ENCODE results near the gene UGT3A2. TPM values are rescaled to one million over a fixed set of nuclear protein-coding genes. Genes with fewer than 3 reads are reported as not detected.

Gene UGT3A2
- total RNA-seq, 1 experiment from 2014 or later: 13.7 TPM

DNA sequence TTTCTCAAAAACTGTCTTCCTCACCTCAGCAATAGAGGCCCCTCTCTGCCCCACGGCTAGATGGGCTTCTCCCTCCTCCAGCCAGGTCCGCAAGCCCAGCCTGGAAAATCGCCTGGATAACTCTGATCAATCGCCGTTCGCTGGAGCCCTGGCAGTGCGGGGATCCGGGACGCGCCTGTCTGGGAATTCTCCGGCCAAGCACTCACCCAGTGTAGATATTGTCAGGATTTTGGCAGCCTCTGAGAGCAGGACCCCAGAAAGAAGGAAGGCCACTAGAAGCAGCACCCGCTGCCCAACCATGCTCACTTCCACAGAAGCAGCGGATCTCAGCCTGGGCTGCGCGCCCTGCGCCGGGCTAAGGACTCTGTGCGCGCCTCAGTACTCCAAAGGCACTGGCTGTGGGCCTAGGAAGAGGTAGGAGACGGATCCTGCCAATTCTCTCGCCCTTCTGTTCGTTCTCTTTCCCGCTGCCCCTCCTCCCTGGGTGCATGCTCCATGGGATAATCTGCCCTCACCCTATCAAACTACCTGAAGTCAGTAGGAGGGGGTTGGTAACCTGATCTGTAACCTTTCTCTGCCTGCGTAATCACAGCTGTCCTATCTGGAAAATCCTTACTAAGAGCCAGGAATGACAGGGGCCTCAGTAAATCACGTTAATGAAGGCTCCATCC is 75.6 kb downstream of the UGT3A2 start, which contains the start of gene UGT3A1:
UGT3A1 (minus strand) TSS at position 450 of the 671 bp plus-strand sequence; CDS start at position 300, 150 bp downstream.
- no peak within 1 kb of the TSS for H3K9ac ChIP-seq (ENCODE audit: extremely low read depth, insufficient read length, low read length)
- peak; percentile 92 for DNase-seq
- peak within 1 kb of the TSS in 2 of 3 experiments; percentile 61 to 75; a peak in 3 of 7 replicates for H3K27ac Mint-ChIP-seq

More for the DNA sequence above, 75.6 kb downstream of the UGT3A2 start, which contains the start of gene UGT3A1:
- Histone ChIP-seq H2BK15ac (ENCODE audit: low read depth, low read length) (no peak within 1 kb of the TSS), H4K91ac (ENCODE audit: insufficient read length, low read depth, low read length) (no peak within 1 kb of the TSS), H3K23me2 (ENCODE audit: insufficient read length, low read depth, low read length, poor library complexity, severe bottlenecking) (peaks cover 4% of the 10 kb centered on the region), H2BK20ac (ENCODE audit: low read depth, low read length, poor library complexity, severe bottlenecking) (no peak within 1 kb of the TSS), H3K56ac (ENCODE audit: insufficient read length, low read depth, low read length) (no peak within 1 kb of the TSS), H3K18ac (ENCODE audit: insufficient read length, low read depth, low read length) (no peak within 1 kb of the TSS), H3K79me2 (ENCODE audit: insufficient read depth, low read length) (no peaks in the 10 kb centered on the region), H2BK5ac (ENCODE audit: insufficient read length, low read length) (no peak within 1 kb of the TSS), H3K79me1 (ENCODE audit: insufficient read depth, low read depth, low read length, poor library complexity, severe bottlenecking) (no peaks in the 10 kb centered on the region), H3K4ac (ENCODE audit: low read depth, low read length) (no peak within 1 kb of the TSS), H4K8ac (replicated peaks; ENCODE audit: insufficient read length, low read depth, low read length) (no peak within 1 kb of the TSS), H2AFZ (ENCODE audit: low read length) (no peak within 1 kb of the TSS), H3K4me2 (ENCODE audit: insufficient read depth, insufficient read length, low read length) (peak within 1 kb of the TSS; percentile 37), H4K5ac (ENCODE audit: insufficient read length, low read depth, low read length) (no peak within 1 kb of the TSS), H3T11ph (ENCODE audit: low read length) (no peak within 1 kb of the TSS), H3K23ac (ENCODE audit: insufficient read length, low read depth, low read length) (no peak within 1 kb of the TSS), H3K27me3 (ENCODE audit: insufficient read depth, low read length) (peaks cover 3% of the 10 kb centered on the region; the same call in 1 of the 2 replicates), H3K27ac (ENCODE audit: insufficient read length, low read depth, low read length) (no peak within 1 kb of the TSS), H2BK120ac (ENCODE audit: low read depth, low read length, poor library complexity, severe bottlenecking) (no peak within 1 kb of the TSS), H2BK12ac (ENCODE audit: insufficient read length, low read depth, low read length) (no peak within 1 kb of the TSS), H2AK5ac (ENCODE audit: insufficient read length, low read length) (no peak within 1 kb of the TSS), H3K4me1 (ENCODE audit: insufficient read depth, low read length) (no peaks in the 10 kb centered on the region), H3K14ac (ENCODE audit: insufficient read depth, low read length) (no peak within 1 kb of the TSS), H4K20me1 (ENCODE audit: control insufficient read depth, insufficient read depth, insufficient read length) (no peaks in the 10 kb centered on the region), H3K9me3 (ENCODE audit: control insufficient read depth, low read depth, low read length) (no peaks in the 10 kb centered on the region)
- peak within 1 kb of the TSS; percentile 72 to 86 for H3K4me3 Mint-ChIP-seq
- H3K27me3 Mint-ChIP-seq (ENCODE audit: low read depth): peaks cover 45% of the 10 kb centered on the region
- H3K4me1 Mint-ChIP-seq: peaks cover 14 to 20% of the 10 kb centered on the region in 2 experiments
- no peaks in the 10 kb centered on the region for H3K9me3 Mint-ChIP-seq
- TF ChIP-seq, protein P1, sequence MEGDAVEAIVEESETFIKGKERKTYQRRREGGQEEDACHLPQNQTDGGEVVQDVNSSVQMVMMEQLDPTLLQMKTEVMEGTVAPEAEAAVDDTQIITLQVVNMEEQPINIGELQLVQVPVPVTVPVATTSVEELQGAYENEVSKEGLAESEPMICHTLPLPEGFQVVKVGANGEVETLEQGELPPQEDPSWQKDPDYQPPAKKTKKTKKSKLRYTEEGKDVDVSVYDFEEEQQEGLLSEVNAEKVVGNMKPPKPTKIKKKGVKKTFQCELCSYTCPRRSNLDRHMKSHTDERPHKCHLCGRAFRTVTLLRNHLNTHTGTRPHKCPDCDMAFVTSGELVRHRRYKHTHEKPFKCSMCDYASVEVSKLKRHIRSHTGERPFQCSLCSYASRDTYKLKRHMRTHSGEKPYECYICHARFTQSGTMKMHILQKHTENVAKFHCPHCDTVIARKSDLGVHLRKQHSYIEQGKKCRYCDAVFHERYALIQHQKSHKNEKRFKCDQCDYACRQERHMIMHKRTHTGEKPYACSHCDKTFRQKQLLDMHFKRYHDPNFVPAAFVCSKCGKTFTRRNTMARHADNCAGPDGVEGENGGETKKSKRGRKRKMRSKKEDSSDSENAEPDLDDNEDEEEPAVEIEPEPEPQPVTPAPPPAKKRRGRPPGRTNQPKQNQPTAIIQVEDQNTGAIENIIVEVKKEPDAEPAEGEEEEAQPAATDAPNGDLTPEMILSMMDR (conservative IDR thresholded peaks at IDR 0.05): no peak
- WGBS (ENCODE audit: extremely low coverage, insufficient read length, low lambda C conversion rate): no CpG with 5 or more reads among the region's 25 CpGs
- H3K36me3 Mint-ChIP-seq (ENCODE audit: insufficient read depth in 1 of 3, low read depth in 3 of 3): no peaks in the 10 kb centered on the region

Data from H9 (cell line).